HG02610 (cell line): ENCODE data around the gene XRCC4.
"Not testable (repeated sequence)": the region's sequence is repeated elsewhere in the genome, so short reads cannot be mapped to it uniquely, and the experiment has no call there.

Source experiments
- ATAC-seq: cut with Tn5 transposase; IDR thresholded peaks from one replicate; pipeline ENCODE4 v1.9.1; 2021; ENCODE audit warnings: mild to moderate bottlenecking, moderate library complexity; ENCODE audit not compliant: unreplicated experiment

The XRCC4 gene

DNA sequence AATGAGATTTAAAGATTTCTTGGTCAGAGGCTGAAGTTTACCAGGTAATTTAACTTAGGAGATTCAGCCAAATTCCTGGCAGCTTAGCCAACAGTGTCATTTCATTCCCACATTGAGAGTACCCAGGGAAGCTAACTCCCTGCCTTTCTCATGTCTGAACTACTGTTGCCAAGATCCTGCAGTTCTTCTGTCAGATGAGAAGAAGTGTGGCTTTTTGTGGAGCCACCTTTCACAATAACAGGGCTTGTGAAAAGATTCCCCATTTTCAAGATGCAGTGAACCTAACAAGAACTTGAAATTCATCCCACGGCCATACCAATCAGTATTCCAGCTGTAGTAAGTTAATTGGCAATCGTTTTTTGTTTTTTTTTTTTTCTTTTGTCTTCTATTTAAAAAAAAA, 176.4 kb downstream of the XRCC4 start:
- ATAC-seq = no peak

DNA sequence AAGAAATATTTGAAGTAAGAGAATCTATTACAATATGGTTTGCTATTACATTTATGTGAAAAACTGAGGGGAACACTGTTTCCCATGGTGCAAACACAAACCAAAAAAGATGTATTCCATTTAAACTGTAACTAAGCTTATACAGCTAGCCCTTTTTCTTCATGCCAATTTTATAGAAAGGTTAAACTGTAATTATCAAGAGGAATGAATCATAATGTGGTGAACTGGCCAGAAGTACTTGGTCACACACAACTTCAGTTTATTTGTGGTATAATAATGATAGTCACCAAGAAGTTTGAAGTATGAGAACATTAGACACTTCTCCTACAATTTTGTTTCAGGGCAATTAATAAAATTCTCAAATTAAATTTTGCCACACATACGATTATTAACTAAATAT, 177.9 kb downstream of the XRCC4 start:
- ATAC-seq = no peak

DNA sequence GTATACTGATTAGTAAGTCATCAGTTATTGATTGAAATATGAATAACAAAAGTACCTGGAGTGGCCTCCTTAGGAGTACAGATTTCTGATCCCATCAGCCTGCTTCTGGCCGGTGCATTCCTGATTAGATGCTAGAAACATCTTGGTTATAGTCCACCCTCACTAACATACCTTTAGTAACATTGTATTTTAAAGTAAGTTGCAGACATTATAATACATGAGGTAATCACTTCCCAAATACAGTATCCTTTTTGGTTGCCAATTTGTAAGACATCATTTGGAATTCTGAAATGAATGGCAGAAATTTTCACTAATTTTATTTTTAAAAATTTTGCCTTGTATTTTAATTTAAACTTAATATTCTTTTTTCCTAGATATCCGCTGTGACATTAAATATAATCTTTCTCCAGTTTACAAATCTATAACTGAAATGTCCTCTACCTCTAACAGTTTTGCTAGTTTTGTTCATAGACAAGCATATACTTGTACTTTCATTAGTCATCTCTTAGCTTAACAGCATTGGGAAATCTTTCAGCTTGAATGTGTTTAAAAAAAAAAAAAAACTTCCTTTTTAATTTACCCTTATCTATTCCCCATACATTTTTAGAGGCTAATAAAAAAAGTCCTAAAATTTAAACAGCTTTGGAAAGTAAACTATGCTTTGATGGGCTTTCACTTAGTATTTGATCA, 178.9 kb downstream of the XRCC4 start:
- no peak for ATAC-seq

DNA sequence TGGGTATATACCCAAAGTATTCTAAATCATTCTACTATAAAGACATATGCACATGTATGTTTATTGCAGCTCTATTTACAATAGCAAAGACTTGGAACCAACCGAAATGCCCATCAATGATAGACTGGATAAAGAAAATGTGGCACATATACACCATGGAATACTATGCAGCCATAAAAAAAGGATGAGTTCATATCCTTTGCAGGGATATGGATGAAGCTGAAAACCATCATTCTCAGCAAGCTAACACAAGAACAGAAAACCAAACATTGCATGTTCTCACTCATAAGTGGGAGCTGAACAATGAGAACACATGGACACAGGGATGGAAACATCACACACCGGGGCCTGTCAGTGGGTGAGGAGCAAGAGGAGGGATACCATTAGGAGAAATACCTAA, 180.3 kb downstream of the XRCC4 start:
- not testable (repeated sequence) for ATAC-seq

DNA sequence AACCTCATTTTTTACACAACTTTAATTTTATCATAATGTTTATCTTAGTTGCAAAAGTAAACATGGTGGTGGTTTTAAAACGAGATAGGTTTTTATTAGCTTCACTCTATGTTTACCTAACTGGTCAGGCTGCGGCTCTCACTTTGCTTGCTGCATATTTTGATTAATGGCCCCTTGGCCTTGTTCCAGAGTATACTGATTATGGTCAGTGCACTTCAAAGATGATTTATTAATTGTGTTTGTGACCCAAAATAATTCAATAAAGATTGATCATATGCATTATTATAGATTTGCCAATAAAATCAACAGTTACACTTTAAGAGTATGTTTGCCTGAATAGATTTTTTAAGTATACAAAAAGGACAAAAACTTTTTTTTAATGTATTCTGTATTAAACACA, 188.0 kb downstream of the XRCC4 start:
- ATAC-seq = no peak

DNA sequence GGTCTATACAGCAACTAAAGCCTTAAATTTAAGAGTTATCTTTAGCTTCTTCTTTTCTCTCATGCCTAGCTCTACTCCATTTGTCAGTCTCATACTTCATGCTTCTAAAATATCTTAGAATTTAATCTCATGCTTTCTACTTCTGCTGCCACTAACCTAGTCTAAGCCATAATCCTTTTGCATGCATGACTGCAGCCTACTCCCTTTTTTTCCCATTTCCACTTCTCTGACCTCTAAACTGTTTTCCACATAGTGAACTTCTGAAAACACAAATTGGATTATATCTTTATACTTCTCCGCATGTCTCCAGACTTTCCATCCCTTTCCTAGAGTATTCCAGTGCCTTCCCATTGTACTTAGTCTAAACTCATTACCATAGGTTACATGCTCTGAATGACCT, 193.0 kb downstream of the XRCC4 start:
- ATAC-seq = no peak

DNA sequence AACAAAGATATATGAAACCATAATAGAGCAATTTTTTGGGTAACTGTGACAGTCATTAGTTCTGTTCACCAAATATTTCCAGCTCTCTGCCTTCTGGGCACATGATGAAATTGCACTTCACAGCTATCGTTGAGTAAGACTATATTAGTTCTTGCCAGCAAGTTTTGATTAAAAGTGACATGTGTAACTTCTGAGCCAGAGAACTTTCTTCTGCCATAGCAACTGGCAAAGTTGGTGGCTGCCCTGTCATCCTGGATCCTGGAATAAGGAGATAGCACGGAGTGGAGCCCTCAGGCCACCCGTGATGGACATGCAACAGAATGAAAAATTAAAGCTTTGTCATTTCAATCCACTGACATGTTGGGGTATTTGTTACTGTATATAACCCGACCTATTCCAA, 199.8 kb downstream of the XRCC4 start:
- ATAC-seq = no peak

DNA sequence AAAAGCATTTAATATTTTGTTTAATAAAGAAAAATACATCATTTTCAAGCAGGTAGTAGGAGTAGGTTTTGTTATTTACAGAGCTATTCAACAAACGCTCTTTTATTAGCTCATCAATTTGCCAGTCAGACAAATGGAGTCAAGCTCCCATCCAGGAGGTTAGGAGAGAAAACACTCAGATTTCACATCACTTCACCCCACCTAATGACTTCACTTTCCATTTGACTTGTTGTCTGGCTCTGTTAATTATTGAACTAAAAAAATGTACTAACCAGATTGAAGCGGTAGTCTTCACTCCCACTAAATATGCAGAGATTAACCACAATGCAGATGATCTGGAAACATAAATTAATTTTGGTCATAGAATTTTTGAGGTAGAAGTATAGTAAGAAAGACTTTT, 200.6 kb downstream of the XRCC4 start:
- ATAC-seq = no peak

DNA sequence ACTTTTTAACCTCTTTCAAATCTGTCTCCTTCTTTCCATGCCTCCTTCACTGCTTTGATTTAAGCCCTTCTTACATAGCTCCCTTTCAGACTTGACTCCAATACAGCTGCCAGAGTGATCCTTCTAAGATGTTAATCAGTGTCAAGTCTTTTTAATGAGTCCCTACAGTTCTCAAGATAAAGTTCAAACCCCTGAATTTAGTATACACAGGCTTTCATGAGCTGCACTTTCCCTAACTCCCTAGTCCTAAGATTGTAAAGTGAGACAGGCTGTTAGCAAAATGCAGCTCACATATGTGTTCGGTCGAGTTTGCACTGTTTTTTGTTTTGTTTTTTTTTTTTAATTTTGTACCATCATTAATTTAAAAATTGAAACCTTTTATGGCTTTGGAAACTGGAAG, 203.8 kb downstream of the XRCC4 start:
- ATAC-seq = no peak

DNA sequence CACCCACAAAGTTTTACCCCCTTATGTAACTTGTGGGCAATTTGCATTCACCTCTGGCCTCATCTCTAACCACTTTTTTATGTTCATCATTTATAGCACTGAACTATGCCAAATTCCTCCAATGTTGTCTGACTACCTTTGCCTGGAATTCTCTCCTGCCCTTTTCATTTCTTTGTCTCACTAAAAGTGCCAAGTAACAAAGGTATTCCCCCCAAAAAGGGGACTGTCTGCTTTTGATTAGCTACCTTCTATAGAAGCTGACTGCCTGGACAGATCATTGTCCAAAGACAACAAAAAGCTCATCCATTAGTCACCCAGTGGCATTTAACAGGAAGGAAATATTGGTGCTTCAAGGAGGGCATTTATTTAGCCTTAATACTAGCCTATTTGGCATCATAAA, 204.3 kb downstream of the XRCC4 start:
- ATAC-seq = no peak

DNA sequence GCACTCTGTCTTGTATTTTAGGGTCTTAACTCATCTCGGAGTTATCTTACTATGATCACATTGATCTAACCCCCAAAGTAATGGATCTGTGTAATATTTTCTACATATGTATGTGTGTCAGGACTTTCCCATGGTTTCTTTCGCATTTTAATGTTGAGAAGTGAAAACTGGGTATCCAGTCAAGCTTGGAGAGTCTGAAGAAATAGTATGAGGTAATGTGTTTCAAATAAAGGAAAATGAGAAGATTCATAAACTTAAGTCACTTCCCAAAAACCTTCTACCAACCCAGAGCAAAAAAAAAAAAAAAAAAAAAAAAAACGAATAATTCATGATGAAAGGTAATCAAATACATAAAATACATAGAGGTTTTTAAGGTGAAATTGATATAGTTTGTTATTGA, 206.4 kb downstream of the XRCC4 start:
- ATAC-seq = no peak

DNA sequence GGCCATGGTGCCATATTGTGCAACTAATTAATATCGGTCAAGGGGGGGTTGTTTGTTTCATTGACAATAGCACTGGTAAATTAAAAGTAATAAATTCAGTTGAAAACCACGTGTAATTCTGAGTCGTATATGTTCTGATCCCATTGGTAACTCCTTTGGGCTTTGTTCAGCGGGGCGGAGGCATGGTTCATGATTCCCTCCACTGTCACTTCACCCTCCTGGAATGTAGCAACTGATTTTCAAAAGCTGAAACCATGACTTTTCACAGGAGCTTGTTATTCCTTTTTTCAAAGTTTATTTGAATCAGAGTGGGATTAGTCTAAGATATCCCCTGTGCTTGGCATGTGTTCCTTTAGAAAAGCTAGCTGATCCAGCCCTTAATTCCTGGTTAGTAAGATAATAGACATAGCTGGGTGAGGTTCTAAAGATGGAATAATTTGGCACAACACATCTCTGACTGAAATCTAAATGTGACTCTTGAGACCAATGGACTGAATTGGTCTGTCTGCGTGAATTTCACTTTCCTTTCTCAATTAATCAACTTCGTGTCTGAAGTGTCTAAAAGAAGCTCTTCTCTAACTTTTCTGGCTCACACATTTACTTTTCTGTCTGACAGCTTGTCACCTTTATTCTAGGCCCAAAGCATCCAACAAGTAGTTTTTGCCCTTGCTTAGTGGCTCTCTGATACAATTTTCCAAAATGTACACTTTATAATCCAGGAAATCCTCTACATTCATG, 208.5 kb downstream of the XRCC4 start:
- ATAC-seq = no peak

DNA sequence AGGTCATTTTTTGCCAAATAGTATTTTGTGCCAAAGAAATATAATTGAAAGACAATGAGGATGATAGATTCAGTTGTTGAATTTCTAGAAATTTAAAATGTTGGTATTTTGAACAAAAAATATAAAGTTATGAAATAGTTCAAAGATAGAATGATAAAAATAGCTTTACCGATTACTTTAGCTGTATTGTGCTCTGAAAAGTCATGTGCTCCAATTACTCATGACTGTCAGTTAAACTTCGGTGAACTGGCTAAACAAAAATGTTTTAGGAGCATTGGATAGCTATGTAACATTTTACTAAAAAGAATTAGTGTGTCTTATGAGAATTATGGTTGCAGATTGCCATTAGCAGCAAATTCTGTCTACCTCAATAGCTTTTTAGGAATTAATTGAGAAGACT, 216.9 kb downstream of the XRCC4 start:
- no peak for ATAC-seq

DNA sequence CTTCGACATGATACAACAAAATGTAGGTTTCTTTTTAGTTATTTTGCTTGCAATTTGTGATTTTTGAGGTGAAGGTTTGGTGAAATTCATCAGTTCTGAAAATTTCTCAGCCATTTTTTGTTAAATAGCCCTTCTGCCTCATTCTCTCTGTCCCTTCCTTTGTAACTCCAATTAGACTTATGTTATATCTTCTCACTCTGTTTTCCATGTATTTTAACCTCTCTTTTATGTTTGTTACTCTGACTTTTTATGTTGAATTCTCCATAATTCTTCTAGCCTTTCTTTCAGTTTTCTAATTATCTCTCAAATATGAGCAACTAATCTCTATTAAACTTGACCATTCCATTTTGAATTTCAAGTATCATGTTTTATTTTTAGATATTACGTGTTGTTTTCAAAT, 222.0 kb downstream of the XRCC4 start:
- ATAC-seq = no peak

DNA sequence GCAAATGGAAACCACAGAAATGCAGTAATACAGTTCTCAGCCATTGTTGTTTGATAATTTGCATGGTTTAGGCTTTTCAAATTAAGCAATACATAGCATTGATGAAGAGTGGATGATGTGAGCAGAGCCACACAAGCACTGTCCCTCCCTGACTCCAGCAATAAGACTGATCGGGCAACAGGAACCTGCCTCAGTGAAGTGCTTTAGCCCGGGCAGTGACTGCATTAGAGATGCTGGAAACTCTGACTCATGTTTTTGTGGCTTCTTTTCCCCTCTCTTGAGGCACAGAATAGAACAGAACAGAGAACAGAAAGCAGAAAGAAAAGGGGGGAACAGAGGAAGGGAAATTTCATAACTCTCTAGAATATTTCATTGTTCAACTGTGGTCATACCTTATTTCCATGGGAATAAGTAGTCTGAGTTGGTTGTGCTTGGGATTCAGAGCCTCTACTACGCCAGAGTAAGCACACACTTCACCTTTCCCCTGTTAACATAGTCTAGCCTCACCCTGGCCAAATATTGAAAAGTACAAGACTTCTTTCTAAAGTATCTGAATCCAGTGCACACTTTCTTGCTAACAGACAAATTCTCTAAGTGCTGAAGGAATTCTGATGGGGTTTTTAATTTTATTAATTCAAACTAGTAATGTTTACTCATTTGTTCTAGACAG, 229.4 kb downstream of the XRCC4 start:
- peak; percentile 97 for ATAC-seq

DNA sequence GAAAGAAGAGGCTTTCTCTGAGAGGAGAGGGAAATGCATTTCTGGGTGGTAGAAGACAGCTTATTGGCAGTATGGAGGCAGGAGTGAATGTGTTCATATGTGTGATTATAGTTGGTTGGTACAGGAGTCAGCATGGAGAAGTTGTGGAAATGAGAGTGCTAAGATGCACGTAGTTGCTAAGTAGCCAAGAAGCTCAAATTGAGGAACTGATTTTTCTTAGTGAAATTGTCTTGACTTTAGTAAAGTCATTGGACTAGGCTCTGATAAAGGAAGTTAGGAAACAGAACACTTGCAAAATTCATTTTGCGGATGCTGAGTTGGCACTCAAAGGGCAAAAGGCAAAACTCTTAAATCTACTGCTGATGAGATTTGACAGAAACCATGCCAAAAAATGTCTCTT, 235.3 kb downstream of the XRCC4 start:
- no peak for ATAC-seq

DNA sequence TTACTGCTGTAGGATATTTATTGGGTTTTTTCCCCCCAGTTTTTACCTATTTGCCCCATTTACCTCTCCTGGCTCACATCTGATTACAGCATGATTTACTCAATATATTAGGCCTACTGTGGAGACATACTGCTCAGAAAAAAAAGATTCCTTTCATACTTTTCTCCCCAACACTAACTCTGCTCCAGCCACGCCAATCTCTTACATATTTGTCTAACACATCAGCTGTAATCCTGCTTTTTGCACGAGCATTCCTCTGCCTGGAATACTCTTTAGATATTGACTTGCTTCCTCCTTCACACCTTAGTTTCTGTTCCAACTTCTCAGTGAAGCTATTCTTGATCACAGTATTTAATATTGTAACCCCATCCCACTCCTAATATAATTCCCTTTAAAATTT, 236.1 kb downstream of the XRCC4 start:
- ATAC-seq = no peak

DNA sequence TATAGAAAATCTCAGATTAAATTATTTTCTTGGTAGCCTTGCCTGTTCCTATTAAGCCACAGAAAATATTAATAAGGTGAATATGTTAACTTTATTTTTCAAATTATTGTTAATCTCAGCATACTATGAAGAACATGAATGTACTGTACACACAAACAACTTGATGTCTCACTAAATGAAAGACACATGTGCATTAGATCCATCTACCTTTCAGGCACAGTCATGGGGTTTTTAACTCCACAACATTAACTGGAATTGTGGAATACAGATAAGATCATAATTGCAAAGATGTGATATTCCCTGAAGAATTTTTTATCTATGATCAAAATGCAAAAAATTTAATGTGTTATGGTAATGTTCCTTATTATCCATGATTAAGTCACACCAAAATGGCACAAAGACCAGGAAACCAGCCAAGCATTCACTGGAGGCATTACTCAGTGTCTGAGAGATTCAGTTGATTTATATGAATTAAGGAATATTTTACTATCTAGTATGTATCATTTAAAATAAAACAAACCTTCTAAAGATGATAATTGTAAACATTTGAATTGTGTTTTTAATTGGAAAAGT, 244.2 kb downstream of the XRCC4 start:
- ATAC-seq = no peak

DNA sequence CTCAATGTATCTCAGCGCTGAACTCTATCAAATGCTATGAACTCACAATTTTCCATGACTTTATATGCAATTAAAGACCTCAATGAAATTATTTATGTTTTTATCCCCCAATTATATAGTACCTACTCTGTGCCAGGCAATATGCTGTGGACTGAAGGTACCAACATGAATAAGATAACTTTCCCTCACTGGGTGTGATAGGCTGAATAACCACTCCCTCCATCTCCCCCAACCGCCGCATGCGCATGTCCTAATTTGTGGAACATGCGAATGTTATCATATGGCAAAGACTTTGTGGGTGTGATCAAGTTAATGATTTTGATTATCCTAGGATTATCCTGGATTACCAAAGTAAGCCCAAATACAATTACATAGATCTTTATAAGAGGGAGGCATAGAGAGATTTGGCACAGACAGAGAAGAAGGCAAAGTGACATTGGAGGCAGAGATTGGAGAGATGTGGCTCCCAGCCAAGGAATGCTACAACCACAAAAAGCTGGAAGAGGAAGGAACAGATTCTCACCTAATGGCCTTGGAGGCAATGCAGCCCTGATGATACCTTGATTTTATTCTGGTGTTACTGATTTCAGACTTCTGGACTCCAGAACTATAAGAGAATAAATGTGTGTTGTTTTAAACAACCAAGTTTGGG, 245.1 kb downstream of the XRCC4 start:
- ATAC-seq = no peak

DNA sequence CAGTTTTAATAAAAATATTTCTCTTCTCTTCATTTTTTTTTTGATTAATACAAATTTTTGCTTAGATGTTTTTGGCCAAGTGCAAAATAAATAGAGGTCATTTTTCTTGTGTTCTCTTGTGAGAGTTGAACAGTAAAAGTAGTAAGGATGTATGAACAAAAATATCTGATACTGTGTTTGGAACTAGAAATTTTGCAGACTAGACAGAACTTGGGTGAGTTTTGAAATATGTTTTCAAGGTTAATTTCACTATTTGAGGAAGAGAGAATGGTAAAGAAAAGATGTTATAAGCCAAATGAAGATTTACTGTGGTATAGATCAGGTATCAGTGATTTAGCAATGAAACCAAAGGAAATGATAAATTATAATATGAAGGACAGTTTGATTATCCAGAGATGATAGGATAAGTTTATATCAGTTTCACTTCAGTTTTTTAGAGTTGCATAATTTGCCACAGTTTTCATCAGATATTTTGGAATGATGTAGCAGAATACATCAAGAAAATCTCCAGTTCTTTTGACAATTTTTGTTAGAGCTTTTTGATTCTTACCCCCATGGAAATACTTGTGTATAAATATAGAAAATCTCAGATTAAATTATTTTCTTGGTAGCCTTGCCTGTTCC, 246.3 kb downstream of the XRCC4 start:
- no peak for ATAC-seq

DNA sequence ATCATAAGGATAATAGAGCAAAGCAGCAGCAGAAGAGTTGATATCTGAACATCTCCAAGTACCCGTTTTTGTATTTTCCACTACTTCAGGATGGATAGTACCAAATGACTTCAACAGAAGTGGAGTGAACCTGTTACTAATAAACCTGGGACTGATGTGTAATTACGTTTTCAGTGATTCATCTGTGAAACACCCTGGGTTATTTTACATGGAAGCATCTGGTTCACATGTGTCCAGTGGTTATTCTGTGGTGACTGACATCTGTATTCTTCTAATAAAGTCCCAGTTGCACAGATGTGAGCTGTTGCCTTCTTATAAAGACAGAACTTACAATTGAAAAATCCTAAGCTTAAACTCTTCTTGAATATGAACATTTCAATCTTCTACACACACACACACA, 254.5 kb downstream of the XRCC4 start:
- ATAC-seq = no peak
